ENCODE data around the gene B4GALT5. TPM values are rescaled to one million over a fixed set of nuclear protein-coding genes. Genes with fewer than 3 reads are reported as not detected.
A peak's percentile ranks its signal among the peaks of the same experiment; 100 is the strongest.

The B4GALT5 gene
- total RNA-seq, 1 donor from 2014 or later, result 115 TPM

- Mint-ChIP-seq H3K36me3 (ENCODE audit: low read depth, unreplicated experiment) (peaks cover 16% of the 10 kb centered on the region), H3K4me1 (ENCODE audit: unreplicated experiment) (peaks cover 52% of the 10 kb centered on the region), H3K27me3 (ENCODE audit: unreplicated experiment) (no peaks in the 10 kb centered on the region), H3K27ac (ENCODE audit: unreplicated experiment) (peak overlapping the region; percentile 49), H3K9me3 (ENCODE audit: unreplicated experiment) (no peaks in the 10 kb centered on the region), H3K4me3 (ENCODE audit: unreplicated experiment) (no peak overlapping the region)
- no peak for TF ChIP-seq CTCF (IDR thresholded peaks at IDR 0.05; ENCODE audit: unreplicated experiment)
- no peak for DNase-seq (ENCODE audit: low spot score)
Measured at GRCh38 chr20:49679634-49680033, 34.0 kb downstream of the B4GALT5 start.

- Mint-ChIP-seq H3K4me3 (ENCODE audit: unreplicated experiment) (no peak overlapping the region), H3K36me3 (ENCODE audit: low read depth, unreplicated experiment) (peaks cover 16% of the 10 kb centered on the region), H3K27ac (ENCODE audit: unreplicated experiment) (peak overlapping the region; percentile 22), H3K9me3 (ENCODE audit: unreplicated experiment) (no peaks in the 10 kb centered on the region), H3K27me3 (ENCODE audit: unreplicated experiment) (no peaks in the 10 kb centered on the region), H3K4me1 (ENCODE audit: unreplicated experiment) (peaks cover 53% of the 10 kb centered on the region)
- DNase-seq (ENCODE audit: low spot score), result no peak
- TF ChIP-seq CTCF (IDR thresholded peaks at IDR 0.05; ENCODE audit: unreplicated experiment), result no peak
Measured at GRCh38 chr20:49677777-49678758, 35.6 kb downstream of the B4GALT5 start.

- Mint-ChIP-seq H3K27me3 (ENCODE audit: unreplicated experiment) (no peaks in the 10 kb centered on the region), H3K4me3 (ENCODE audit: unreplicated experiment) (no peak overlapping the region), H3K9me3 (ENCODE audit: unreplicated experiment) (no peaks in the 10 kb centered on the region), H3K27ac (ENCODE audit: unreplicated experiment) (no peak overlapping the region), H3K4me1 (ENCODE audit: unreplicated experiment) (peaks cover 57% of the 10 kb centered on the region), H3K36me3 (ENCODE audit: low read depth, unreplicated experiment) (peaks cover 6% of the 10 kb centered on the region)
- no peak for TF ChIP-seq CTCF (IDR thresholded peaks at IDR 0.05; ENCODE audit: unreplicated experiment)
- DNase-seq (ENCODE audit: low spot score), result no peak
Measured at GRCh38 chr20:49676581-49677291, 36.9 kb downstream of the B4GALT5 start.

GRCh38 chr20:49675368-49676151 is 38.1 kb downstream of the B4GALT5 start:
- peaks cover 52% of the 10 kb centered on the region for H3K4me1 Mint-ChIP-seq (ENCODE audit: unreplicated experiment)
- H3K27me3 Mint-ChIP-seq (ENCODE audit: unreplicated experiment), result no peaks in the 10 kb centered on the region
- H3K27ac Mint-ChIP-seq (ENCODE audit: unreplicated experiment), result no peak overlapping the region
- no peaks in the 10 kb centered on the region for H3K9me3 Mint-ChIP-seq (ENCODE audit: unreplicated experiment)
- DNase-seq (ENCODE audit: low spot score), result no peak
- no peak for TF ChIP-seq CTCF (IDR thresholded peaks at IDR 0.05; ENCODE audit: unreplicated experiment)
- H3K4me3 Mint-ChIP-seq (ENCODE audit: unreplicated experiment), result no peak overlapping the region
- H3K36me3 Mint-ChIP-seq (ENCODE audit: low read depth, unreplicated experiment), result no peaks in the 10 kb centered on the region
